HepG2 (cell line): ENCODE data around the gene MIF4GD. TPM values are rescaled to one million over a fixed set of nuclear protein-coding genes. Genes with fewer than 3 reads are reported as not detected.

Source experiments
- MYNN ChIP-seq: sonication (generic); formaldehyde crosslinking; IDR thresholded peaks from 2 replicates; pipeline ENCODE4 v1.4.0; 2020; ENCODE audit warnings: mild to moderate bottlenecking, low read depth, missing genetic modification reagents
- SATB2 ChIP-seq: sonication (generic); formaldehyde crosslinking; IDR thresholded peaks from 2 replicates; pipeline ENCODE4 v1.5.0; 2020; ENCODE audit warnings: missing genetic modification reagents
- SETDB1 ChIP-seq: sonication (generic); formaldehyde crosslinking; IDR thresholded peaks from 2 replicates; pipeline ENCODE4 v1.5.1; 2020; ENCODE audit warnings: missing genetic modification reagents, mild to moderate bottlenecking, borderline replicate concordance
- ZNF512B ChIP-seq: sonication (generic); formaldehyde crosslinking; IDR thresholded peaks from 2 replicates; pipeline ENCODE4 v1.5.1; 2020; ENCODE audit warnings: missing genetic modification reagents, mild to moderate bottlenecking, borderline replicate concordance
- polyA plus RNA-seq, 8 experiments: library from polyadenylated mRNA; depleted of rRNA in 3 of 8; stranded (reverse) in 7 of 8; unstranded in 1 of 8; fragments of >200 nt; fragmentation: Illumina TruSeq in 4 of 8; extraction: Trizol in 4 of 8; gene quantifications; 2 replicates each; pipeline versions ENCODE4 v1.2.1 to v1.2.3, GENCODE V29; 2011 to 2016; ENCODE audit warnings: low read depth in 4 of 8, missing spikeins in 1 of 8, mixed read lengths in 1 of 8; ENCODE audit not compliant: insufficient read depth in 1 of 8
- total RNA-seq, 5 experiments: library from RNA; depleted of rRNA; stranded (reverse); fragments of >200 nt; fragmentation: Illumina TruSeq; extraction: Trizol; gene quantifications; 2 replicates each; pipeline ENCODE4 v1.2.3, GENCODE V29; 2016; ENCODE audit warnings: low read depth in 1 of 5
- TF ChIP-seq, protein P1 (sequence below): IDR thresholded peaks from 2 replicates; pipeline ENCODE4 v1.6.1; 2016; ENCODE audit warnings: mild to moderate bottlenecking
- TF ChIP-seq, protein P2 (sequence below): sonication (generic); formaldehyde crosslinking; IDR thresholded peaks from 2 replicates; pipeline ENCODE4 v1.4.0; 2020; ENCODE audit warnings: missing genetic modification reagents, mild to moderate bottlenecking, borderline replicate concordance
- TF ChIP-seq, protein P3 (sequence below): IDR thresholded peaks from 2 replicates; pipeline ENCODE4 v1.4.0; 2020; ENCODE audit warnings: mild to moderate bottlenecking, missing genetic modification reagents
- TF ChIP-seq, protein P4 (sequence below): sonication (generic); formaldehyde crosslinking; IDR thresholded peaks from 2 replicates; pipeline ENCODE4 v1.8.1; 2023; ENCODE audit warnings: mild to moderate bottlenecking, missing genetic modification reagents, borderline replicate concordance
- TF ChIP-seq, protein P5 (sequence below): sonication (generic); formaldehyde crosslinking; conservative IDR thresholded peaks from 2 replicates; pipeline ENCODE4 v1.4.0; 2020; ENCODE audit warnings: missing genetic modification reagents

Gene MIF4GD
- total and polyA plus RNA-seq, 2 of the 13 experiments (the other 11 are each of a cell fraction or from before 2014, with no cell fraction given), result 14.0 to 28.0 TPM

GRCh38 chr17:75269844-75270217 is 1.2 kb downstream of the MIF4GD start (continued):
- TF ChIP-seq, protein P1, sequence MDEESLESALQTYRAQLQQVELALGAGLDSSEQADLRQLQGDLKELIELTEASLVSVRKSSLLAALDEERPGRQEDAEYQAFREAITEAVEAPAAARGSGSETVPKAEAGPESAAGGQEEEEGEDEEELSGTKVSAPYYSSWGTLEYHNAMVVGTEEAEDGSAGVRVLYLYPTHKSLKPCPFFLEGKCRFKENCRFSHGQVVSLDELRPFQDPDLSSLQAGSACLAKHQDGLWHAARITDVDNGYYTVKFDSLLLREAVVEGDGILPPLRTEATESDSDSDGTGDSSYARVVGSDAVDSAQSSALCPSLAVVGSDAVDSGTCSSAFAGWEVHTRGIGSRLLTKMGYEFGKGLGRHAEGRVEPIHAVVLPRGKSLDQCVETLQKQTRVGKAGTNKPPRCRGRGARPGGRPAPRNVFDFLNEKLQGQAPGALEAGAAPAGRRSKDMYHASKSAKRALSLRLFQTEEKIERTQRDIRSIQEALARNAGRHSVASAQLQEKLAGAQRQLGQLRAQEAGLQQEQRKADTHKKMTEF, result no peak
- TF ChIP-seq MYNN (CRISPR knock-in tag), result peak; percentile 10; the same call in 1 of the 2 replicates
- 0 out of 2 replicates have a peak, but pooled peaks have one; percentile 4 for TF ChIP-seq ZNF512B
- TF ChIP-seq SATB2 (CRISPR knock-in tag), result 0 out of 2 replicates have a peak, but pooled peaks have one; percentile 24
- TF ChIP-seq, protein P2, sequence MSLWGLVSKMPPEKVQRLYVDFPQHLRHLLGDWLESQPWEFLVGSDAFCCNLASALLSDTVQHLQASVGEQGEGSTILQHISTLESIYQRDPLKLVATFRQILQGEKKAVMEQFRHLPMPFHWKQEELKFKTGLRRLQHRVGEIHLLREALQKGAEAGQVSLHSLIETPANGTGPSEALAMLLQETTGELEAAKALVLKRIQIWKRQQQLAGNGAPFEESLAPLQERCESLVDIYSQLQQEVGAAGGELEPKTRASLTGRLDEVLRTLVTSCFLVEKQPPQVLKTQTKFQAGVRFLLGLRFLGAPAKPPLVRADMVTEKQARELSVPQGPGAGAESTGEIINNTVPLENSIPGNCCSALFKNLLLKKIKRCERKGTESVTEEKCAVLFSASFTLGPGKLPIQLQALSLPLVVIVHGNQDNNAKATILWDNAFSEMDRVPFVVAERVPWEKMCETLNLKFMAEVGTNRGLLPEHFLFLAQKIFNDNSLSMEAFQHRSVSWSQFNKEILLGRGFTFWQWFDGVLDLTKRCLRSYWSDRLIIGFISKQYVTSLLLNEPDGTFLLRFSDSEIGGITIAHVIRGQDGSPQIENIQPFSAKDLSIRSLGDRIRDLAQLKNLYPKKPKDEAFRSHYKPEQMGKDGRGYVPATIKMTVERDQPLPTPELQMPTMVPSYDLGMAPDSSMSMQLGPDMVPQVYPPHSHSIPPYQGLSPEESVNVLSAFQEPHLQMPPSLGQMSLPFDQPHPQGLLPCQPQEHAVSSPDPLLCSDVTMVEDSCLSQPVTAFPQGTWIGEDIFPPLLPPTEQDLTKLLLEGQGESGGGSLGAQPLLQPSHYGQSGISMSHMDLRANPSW (CRISPR knock-in tag), result 0 out of 2 replicates have a peak, but pooled peaks have one; percentile 52
- TF ChIP-seq, protein P3, sequence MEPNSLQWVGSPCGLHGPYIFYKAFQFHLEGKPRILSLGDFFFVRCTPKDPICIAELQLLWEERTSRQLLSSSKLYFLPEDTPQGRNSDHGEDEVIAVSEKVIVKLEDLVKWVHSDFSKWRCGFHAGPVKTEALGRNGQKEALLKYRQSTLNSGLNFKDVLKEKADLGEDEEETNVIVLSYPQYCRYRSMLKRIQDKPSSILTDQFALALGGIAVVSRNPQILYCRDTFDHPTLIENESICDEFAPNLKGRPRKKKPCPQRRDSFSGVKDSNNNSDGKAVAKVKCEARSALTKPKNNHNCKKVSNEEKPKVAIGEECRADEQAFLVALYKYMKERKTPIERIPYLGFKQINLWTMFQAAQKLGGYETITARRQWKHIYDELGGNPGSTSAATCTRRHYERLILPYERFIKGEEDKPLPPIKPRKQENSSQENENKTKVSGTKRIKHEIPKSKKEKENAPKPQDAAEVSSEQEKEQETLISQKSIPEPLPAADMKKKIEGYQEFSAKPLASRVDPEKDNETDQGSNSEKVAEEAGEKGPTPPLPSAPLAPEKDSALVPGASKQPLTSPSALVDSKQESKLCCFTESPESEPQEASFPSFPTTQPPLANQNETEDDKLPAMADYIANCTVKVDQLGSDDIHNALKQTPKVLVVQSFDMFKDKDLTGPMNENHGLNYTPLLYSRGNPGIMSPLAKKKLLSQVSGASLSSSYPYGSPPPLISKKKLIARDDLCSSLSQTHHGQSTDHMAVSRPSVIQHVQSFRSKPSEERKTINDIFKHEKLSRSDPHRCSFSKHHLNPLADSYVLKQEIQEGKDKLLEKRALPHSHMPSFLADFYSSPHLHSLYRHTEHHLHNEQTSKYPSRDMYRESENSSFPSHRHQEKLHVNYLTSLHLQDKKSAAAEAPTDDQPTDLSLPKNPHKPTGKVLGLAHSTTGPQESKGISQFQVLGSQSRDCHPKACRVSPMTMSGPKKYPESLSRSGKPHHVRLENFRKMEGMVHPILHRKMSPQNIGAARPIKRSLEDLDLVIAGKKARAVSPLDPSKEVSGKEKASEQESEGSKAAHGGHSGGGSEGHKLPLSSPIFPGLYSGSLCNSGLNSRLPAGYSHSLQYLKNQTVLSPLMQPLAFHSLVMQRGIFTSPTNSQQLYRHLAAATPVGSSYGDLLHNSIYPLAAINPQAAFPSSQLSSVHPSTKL (CRISPR knock-in tag), result 0 out of 2 replicates have a peak, but pooled peaks have one; percentile 7
- TF ChIP-seq, protein P4, sequence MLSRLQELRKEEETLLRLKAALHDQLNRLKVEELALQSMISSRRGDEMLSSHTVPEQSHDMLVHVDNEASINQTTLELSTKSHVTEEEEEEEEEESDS, result 0 out of 2 replicates have a peak, but pooled peaks have one; percentile 32
- 0 out of 2 replicates have a peak, but pooled peaks have one; percentile 21 for TF ChIP-seq SETDB1 (CRISPR knock-in tag)
- TF ChIP-seq, protein P5, sequence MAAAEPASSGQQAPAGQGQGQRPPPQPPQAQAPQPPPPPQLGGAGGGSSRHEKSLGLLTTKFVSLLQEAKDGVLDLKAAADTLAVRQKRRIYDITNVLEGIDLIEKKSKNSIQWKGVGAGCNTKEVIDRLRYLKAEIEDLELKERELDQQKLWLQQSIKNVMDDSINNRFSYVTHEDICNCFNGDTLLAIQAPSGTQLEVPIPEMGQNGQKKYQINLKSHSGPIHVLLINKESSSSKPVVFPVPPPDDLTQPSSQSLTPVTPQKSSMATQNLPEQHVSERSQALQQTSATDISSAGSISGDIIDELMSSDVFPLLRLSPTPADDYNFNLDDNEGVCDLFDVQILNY, result no peak
